Esophagus muscularis mucosa (tissue), 4 donors: ENCODE measurements around the gene DKK1. TPM values are rescaled to one million over a fixed set of nuclear protein-coding genes. Genes with fewer than 3 reads are reported as not detected.
A peak's percentile ranks its signal among the peaks of the same experiment; 100 is the strongest.

ENCODE experiments used
- DNase-seq: peaks from one replicate; pipeline ENCODE4 v3.0.0-alpha.2; 2017; ENCODE audit errors: extremely low spot score
- H3K27ac ChIP-seq, 4 donors: fragments of 200-600 bp; sonication (generic); replicated peaks in 1 of 4; 1 replicate in 3 of 4; 2 replicates in 1 of 4; pipeline ENCODE4 v1.5.1; 2016 to 2019; ENCODE audit warnings: mild to moderate bottlenecking in 1 of 4
- H3K27me3 ChIP-seq, 4 donors: fragments of 200-600 bp; sonication (generic); one replicate each; pipeline versions ENCODE4 v1.5.1 to v1.6.0; 2016 to 2019
- H3K36me3 ChIP-seq, 4 donors: fragments of 200-600 bp; sonication (generic); one replicate each; pipeline ENCODE4 v1.5.1; 2016 to 2019
- H3K4me1 ChIP-seq, 4 donors: fragments of 200-600 bp; sonication (generic); one replicate each; pipeline ENCODE4 v1.5.1; 2016 to 2019
- H3K4me3 ChIP-seq, 4 donors: fragments of 200-600 bp; sonication (generic); 1 replicate in 2 of 4; 2 replicates in 2 of 4; pipeline ENCODE4 v1.5.1; 2016 to 2019; ENCODE audit warnings: mild to moderate bottlenecking in 4 of 4, moderate library complexity in 1 of 4
- H3K9me3 ChIP-seq, 4 donors: fragments of 200-600 bp; sonication (generic); 1 replicate in 3 of 4; 2 replicates in 1 of 4; pipeline ENCODE4 v1.5.1; 2016 to 2019
- EP300 ChIP-seq: sonication (generic); formaldehyde crosslinking; IDR thresholded peaks from one replicate; pipeline ENCODE4 v1.6.1; 2017; ENCODE audit warnings: antibody characterized with exemption
- POLR2A ChIP-seq: fragments of 450-650 bp; IDR thresholded peaks from one replicate; pipeline ENCODE4 v1.6.1; 2017; ENCODE audit warnings: antibody characterized with exemption, moderate library complexity, mild to moderate bottlenecking, low read depth
- POLR2AphosphoS5 ChIP-seq, 2 donors: sonication (generic); formaldehyde crosslinking; IDR thresholded peaks; one replicate each; pipeline ENCODE4 v1.6.1; 2017; ENCODE audit warnings: antibody characterized with exemption in 2 of 2
- WGBS: methylation state at CpG from one replicate; pipeline ENCODE4 v1.1.5; 2018; 5-methylcytosine and 5-hydroxymethylcytosine counted together
- intact Hi-C: fragments of 100-400 bp; cut with DNase I; formaldehyde crosslinking; loops from one replicate; pipeline ENCODE4 v1.15.1; 2023
- total RNA-seq, 4 donors: library from RNA; depleted of rRNA; stranded (reverse); fragments of >200 nt; gene quantifications; one replicate each; pipeline versions ENCODE4 v1.1.0 to v1.2.1, GENCODE V29; 2016
- TF ChIP-seq, protein P1 (sequence below), 3 experiments: fragments of 200-600 bp in 2 of 3; fragments of 450-650 bp in 1 of 3; sonication (generic) in 2 of 3; IDR thresholded peaks; one replicate each; pipeline ENCODE4 v1.5.1; 2017 to 2019; ENCODE audit warnings: antibody characterized with exemption in 3 of 3, mild to moderate bottlenecking in 2 of 3, moderate library complexity in 1 of 3

The DKK1 gene
- total RNA-seq, 4 donors from 2014 or later = 0.69 to 4.1 (median 2.3) TPM; not detected in 1

DNA sequence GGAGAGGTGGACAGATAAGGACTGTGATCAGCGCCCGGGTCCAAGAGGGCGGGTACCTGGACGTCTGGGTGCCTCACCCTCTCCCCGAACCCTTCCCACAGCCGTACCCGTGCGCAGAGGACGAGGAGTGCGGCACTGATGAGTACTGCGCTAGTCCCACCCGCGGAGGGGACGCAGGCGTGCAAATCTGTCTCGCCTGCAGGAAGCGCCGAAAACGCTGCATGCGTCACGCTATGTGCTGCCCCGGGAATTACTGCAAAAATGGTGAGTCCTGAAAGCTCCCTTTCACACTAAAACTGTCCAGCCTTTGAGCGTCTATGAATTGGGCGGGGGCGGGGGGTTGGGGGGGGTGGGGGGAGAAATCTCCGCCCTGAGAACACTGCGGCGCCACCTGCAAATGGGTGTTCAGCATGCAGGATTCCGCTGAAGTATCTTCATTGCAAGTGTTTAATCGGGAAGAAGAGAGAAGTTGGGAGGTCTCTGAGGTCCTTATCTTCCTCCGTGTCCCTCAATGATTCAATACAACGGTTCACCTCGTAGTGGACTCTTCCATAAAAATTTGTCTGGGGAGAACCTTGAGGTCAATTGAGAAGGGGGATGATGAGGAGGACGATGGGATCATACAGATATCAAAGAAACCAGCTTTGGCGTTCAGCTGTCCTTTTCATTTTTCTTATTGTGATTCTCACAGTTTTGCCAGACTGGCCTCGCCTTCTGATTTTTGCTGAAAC is 906 bp downstream of the DKK1 start:
- DNase-seq = no peak
- intact Hi-C loops = no loop called here
- peaks cover 10 to 24% (median 22%) of the 10 kb centered on the region in 4 donors for H3K4me1 ChIP-seq
- H3K36me3 ChIP-seq = no peaks in the 10 kb centered on the region
- no peak for TF ChIP-seq POLR2AphosphoS5 (IDR thresholded peaks at IDR 0.05)
- no peak for TF ChIP-seq POLR2A
- TF ChIP-seq EP300 = no peak
- TF ChIP-seq, protein P1, sequence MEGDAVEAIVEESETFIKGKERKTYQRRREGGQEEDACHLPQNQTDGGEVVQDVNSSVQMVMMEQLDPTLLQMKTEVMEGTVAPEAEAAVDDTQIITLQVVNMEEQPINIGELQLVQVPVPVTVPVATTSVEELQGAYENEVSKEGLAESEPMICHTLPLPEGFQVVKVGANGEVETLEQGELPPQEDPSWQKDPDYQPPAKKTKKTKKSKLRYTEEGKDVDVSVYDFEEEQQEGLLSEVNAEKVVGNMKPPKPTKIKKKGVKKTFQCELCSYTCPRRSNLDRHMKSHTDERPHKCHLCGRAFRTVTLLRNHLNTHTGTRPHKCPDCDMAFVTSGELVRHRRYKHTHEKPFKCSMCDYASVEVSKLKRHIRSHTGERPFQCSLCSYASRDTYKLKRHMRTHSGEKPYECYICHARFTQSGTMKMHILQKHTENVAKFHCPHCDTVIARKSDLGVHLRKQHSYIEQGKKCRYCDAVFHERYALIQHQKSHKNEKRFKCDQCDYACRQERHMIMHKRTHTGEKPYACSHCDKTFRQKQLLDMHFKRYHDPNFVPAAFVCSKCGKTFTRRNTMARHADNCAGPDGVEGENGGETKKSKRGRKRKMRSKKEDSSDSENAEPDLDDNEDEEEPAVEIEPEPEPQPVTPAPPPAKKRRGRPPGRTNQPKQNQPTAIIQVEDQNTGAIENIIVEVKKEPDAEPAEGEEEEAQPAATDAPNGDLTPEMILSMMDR (IDR thresholded peaks at IDR 0.05) = no peak
- 16% methylated on average over 33 of the region's 36 CpGs for WGBS
- H3K27ac ChIP-seq = no peak overlapping the region
- H3K27me3 ChIP-seq = peaks cover 0 to 48% (median 14%) of the 10 kb centered on the region in 4 donors
- H3K9me3 ChIP-seq = no peaks in the 10 kb centered on the region
- H3K4me3 ChIP-seq = peak overlapping the region; percentile 51 to 53 (median 51)

DNA sequence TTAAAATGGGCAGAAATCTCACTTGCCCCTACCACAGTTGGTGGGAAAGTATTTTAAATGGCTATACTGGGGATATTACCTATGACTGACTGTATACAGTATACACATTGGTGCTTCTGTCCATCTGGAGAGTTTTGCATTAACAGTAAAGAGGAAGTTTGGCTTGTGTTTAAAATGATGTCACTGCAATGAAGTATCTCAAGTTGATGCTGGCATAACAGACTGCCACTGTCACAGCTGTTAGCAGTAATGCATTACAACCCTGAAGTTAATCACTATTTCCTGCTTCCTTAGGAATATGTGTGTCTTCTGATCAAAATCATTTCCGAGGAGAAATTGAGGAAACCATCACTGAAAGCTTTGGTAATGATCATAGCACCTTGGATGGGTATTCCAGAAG is 1.9 kb downstream of the DKK1 start:
- DNase-seq = no peak
- no peaks in the 10 kb centered on the region for H3K36me3 ChIP-seq
- H3K4me1 ChIP-seq = peaks cover 10 to 24% (median 22%) of the 10 kb centered on the region in 4 donors
- H3K27me3 ChIP-seq = peaks cover 0 to 42% (median 14%) of the 10 kb centered on the region in 4 donors
- 75% methylated on average over 1 of the region's 1 CpG for WGBS
- TF ChIP-seq POLR2A = no peak
- no peak for TF ChIP-seq EP300
- TF ChIP-seq, protein P1 (IDR thresholded peaks at IDR 0.05) = no peak
- no peak for TF ChIP-seq POLR2AphosphoS5 (IDR thresholded peaks at IDR 0.05)
- H3K9me3 ChIP-seq = no peaks in the 10 kb centered on the region
- no peak overlapping the region for H3K4me3 ChIP-seq
- intact Hi-C loops = no loop called here
- no peak overlapping the region for H3K27ac ChIP-seq

DNA sequence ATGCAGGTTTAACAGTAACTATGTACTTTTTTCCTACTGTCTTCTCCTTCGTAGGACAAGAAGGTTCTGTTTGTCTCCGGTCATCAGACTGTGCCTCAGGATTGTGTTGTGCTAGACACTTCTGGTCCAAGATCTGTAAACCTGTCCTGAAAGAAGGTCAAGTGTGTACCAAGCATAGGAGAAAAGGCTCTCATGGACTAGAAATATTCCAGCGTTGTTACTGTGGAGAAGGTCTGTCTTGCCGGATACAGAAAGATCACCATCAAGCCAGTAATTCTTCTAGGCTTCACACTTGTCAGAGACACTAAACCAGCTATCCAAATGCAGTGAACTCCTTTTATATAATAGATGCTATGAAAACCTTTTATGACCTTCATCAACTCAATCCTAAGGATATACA is 2.4 kb downstream of the DKK1 start:
- Histone ChIP-seq H3K36me3 (no peaks in the 10 kb centered on the region), H3K27me3 (peaks cover 0 to 37% (median 14%) of the 10 kb centered on the region in 4 donors), H3K27ac (no peak overlapping the region), H3K4me1 (peaks cover 10 to 24% (median 22%) of the 10 kb centered on the region in 4 donors), H3K9me3 (no peaks in the 10 kb centered on the region), H3K4me3 (no peak overlapping the region)
- DNase-seq = no peak
- WGBS = 88% methylated on average over 4 of the region's 4 CpGs
- intact Hi-C loops = no loop called here
- TF ChIP-seq POLR2AphosphoS5 (IDR thresholded peaks at IDR 0.05) (no peak), EP300 (no peak), POLR2A (no peak)
- TF ChIP-seq, protein P1 (IDR thresholded peaks at IDR 0.05) = no peak

GRCh38 chr10:52318136-52318701 is 4.1 kb downstream of the DKK1 start:
- H3K27ac ChIP-seq = no peak overlapping the region
- H3K9me3 ChIP-seq = no peaks in the 10 kb centered on the region
- H3K27me3 ChIP-seq = peaks cover 0 to 25% (median 12%) of the 10 kb centered on the region in 4 donors
- TF ChIP-seq POLR2A = no peak
- TF ChIP-seq, protein P1 (IDR thresholded peaks at IDR 0.05) = no peak
- TF ChIP-seq EP300 = no peak
- no peak for TF ChIP-seq POLR2AphosphoS5 (IDR thresholded peaks at IDR 0.05)
- WGBS = 70% methylated on average over 5 of the region's 5 CpGs
- H3K36me3 ChIP-seq = no peaks in the 10 kb centered on the region
- intact Hi-C loops = no loop called here
- H3K4me1 ChIP-seq = peaks cover 6 to 20% (median 18%) of the 10 kb centered on the region in 4 donors
- no peak for DNase-seq
- H3K4me3 ChIP-seq = no peak overlapping the region
